ENCODE results near the gene CCDC92.

The CCDC92 gene

GRCh38 chr12:123906711-123907420 is 65.8 kb downstream of the CCDC92 start:
- no peak for DNase-seq

- DNase-seq, result peak; percentile 60
Measured at GRCh38 chr12:123905319-123905925, 67.2 kb downstream of the CCDC92 start.

GRCh38 chr12:123903301-123904065 is 69.1 kb downstream of the CCDC92 start:
- no peak for DNase-seq

- DNase-seq, result no peak
Measured at GRCh38 chr12:123902821-123903220, 69.8 kb downstream of the CCDC92 start.

- DNase-seq, result no peak
Measured at GRCh38 chr12:123900871-123901376, 71.7 kb downstream of the CCDC92 start.

GRCh38 chr12:123899368-123899767 is 73.3 kb downstream of the CCDC92 start:
- no peak for DNase-seq

- no peak for DNase-seq
Measured at GRCh38 chr12:123898673-123899072, 74.0 kb downstream of the CCDC92 start.

GRCh38 chr12:123897221-123897620 is 75.4 kb downstream of the CCDC92 start:
- no peak for DNase-seq

- no peak for DNase-seq
Measured at GRCh38 chr12:123896767-123897166, 75.9 kb downstream of the CCDC92 start.

GRCh38 chr12:123895451-123895850 is 77.2 kb downstream of the CCDC92 start:
- DNase-seq, result no peak

GRCh38 chr12:123894823-123895345 is 77.7 kb downstream of the CCDC92 start:
- no peak for DNase-seq

- DNase-seq, result no peak
Measured at GRCh38 chr12:123893276-123893675, 79.4 kb downstream of the CCDC92 start.

- DNase-seq, result no peak
Measured at GRCh38 chr12:123892853-123893252, 79.8 kb downstream of the CCDC92 start.

GRCh38 chr12:123892180-123892559 is 80.5 kb downstream of the CCDC92 start:
- no peak for DNase-seq

GRCh38 chr12:123891516-123892179 is 81.0 kb downstream of the CCDC92 start:
- no peak for DNase-seq

- DNase-seq, result no peak
Measured at GRCh38 chr12:123891011-123891410, 81.6 kb downstream of the CCDC92 start.

- DNase-seq, result no peak
Measured at GRCh38 chr12:123890536-123890902, 82.1 kb downstream of the CCDC92 start.

GRCh38 chr12:123889848-123890535 is 82.6 kb downstream of the CCDC92 start:
- DNase-seq, result no peak

- DNase-seq, result no peak
Measured at GRCh38 chr12:123888989-123889388, 83.6 kb downstream of the CCDC92 start.

GRCh38 chr12:123886931-123887582 is 85.6 kb downstream of the CCDC92 start:
- DNase-seq, result no peak

- DNase-seq, result no peak
Measured at GRCh38 chr12:123886258-123886657, 86.4 kb downstream of the CCDC92 start.
